OCI-LY3 (cell line): ENCODE results near the gene DEFB123.

Experiments used
- H2AFZ ChIP-seq: fragments of 200-600, 300-600 bp; shearing (Covaris generic); 2 replicates; pipeline ENCODE4 v1.6.0; 2014; ENCODE audit warnings: antibody characterized with exemption, low read depth, low read length
- H3K27ac ChIP-seq: fragments of 200-600, 300-600 bp; sonication (generic); 2 replicates; pipeline ENCODE4 v1.5.1; 2014; ENCODE audit warnings: mild to moderate bottlenecking, low read length, moderate library complexity, mixed read lengths
- H3K27me3 ChIP-seq: fragments of 200-600, 300-600 bp; sonication (generic); 2 replicates; pipeline ENCODE4 v1.6.1; 2014; ENCODE audit warnings: low read depth, low read length, mixed read lengths
- H3K36me3 ChIP-seq: fragments of 200-600, 300-600 bp; sonication (generic); replicated peaks from 2 replicates; pipeline ENCODE3; 2014; ENCODE audit warnings: low read depth, low read length, mixed read lengths
- H3K4me1 ChIP-seq: fragments of 300-600, 200-600 bp; sonication (generic); 2 replicates; pipeline ENCODE4 v1.6.1; 2014; ENCODE audit warnings: low read length, mixed read lengths
- H3K4me2 ChIP-seq: fragments of 200-600, 300-600 bp; sonication (generic); 2 replicates; pipeline ENCODE4 v1.6.1; 2014; ENCODE audit warnings: low read length, mixed read lengths
- H3K4me3 ChIP-seq: fragments of 300-600, 200-600 bp; sonication (generic); 2 replicates; pipeline ENCODE4 v1.5.1; 2014; ENCODE audit warnings: antibody characterized with exemption, mild to moderate bottlenecking, low read length, moderate library complexity
- H3K79me2 ChIP-seq: fragments of 300-600, 200-600 bp; shearing (Covaris generic); 2 replicates; pipeline ENCODE4 v1.6.1; 2014; ENCODE audit warnings: mild to moderate bottlenecking, low read length, mixed read lengths
- H3K9ac ChIP-seq: fragments of 300-600, 200-600 bp; shearing (Covaris generic); 2 replicates; pipeline ENCODE4 v1.6.0; 2014; ENCODE audit warnings: mild to moderate bottlenecking, low read length, moderate library complexity
- H3K9me3 ChIP-seq: fragments of 200-600, 300-600 bp; shearing (Covaris generic); 2 replicates; pipeline ENCODE4 v1.6.1; 2014; ENCODE audit warnings: low read length, mixed read lengths; ENCODE audit not compliant: insufficient read depth
- H4K20me1 ChIP-seq: fragments of 200-600, 300-600 bp; sonication (generic); 2 replicates; pipeline ENCODE4 v1.6.1; 2016; ENCODE audit warnings: low read length, mixed read lengths; ENCODE audit not compliant: insufficient read depth
- CTCF ChIP-seq: fragments of 200-600, 300-600 bp; sonication (generic); IDR thresholded peaks from 2 replicates; pipeline ENCODE4 v1.5.1; 2014; ENCODE audit warnings: antibody characterized with exemption, low read length, low read depth
- EZH2phosphoT487 ChIP-seq: fragments of 200-600 bp; shearing (Covaris generic); IDR thresholded peaks from 2 replicates; pipeline ENCODE4 v1.6.1; 2018; ENCODE audit warnings: antibody characterized with exemption, mixed run types, low read depth

DEFB123 gene

GRCh38 chr20:31472395-31473330, 32.2 kb downstream of the DEFB123 start:
- Histone ChIP-seq H3K79me2 (no peaks in the 10 kb centered on the region), H2AFZ (no peak overlapping the region), H3K9me3 (no peaks in the 10 kb centered on the region), H3K27ac (no peak overlapping the region), H4K20me1 (no peaks in the 10 kb centered on the region), H3K27me3 (no peaks in the 10 kb centered on the region), H3K9ac (no peak overlapping the region), H3K36me3 (no peaks in the 10 kb centered on the region), H3K4me1 (peaks cover 16% of the 10 kb centered on the region), H3K4me3 (no peak overlapping the region), H3K4me2 (no peak overlapping the region)
- TF ChIP-seq EZH2phosphoT487 (no peak), CTCF (no peak)

DNA sequence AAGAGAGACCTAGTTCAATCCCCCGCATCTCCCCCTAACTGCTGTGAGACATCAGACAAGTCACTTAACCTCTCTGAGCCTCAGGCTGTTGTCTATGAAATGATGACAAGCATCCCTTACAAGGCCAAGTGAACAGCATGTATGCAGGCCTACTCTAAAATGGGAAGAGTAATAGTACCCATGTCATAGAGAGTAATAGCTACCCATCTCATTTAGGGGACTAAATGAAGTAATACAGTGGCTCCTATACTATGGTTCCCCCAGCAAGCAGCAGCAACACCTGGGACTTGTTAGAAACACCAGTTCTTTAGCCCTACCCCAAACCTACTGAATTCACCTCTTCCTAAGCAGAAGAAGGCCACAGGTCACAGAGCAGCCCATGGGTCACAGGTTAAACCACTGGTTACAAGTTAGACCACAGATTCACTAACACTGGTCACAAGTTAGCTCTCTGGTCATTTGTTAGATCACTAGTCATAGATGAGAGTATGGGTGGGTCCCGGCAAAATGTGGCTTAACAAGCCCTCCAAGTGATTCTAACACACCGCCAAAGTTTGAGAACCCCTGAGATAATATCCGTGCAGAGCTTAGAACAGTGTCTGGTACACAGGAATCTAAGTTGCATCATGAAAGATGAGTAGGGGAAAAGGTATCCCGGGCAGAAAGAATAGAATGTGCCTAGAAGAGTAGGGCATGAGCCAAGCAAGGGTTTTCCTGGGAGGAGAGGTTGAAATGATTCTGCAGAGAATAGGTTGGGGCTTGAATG, 33.1 kb downstream of the DEFB123 start:
- Histone ChIP-seq H3K27me3 (no peaks in the 10 kb centered on the region), H3K4me2 (peak overlapping the region; percentile 67), H2AFZ (peak overlapping the region; percentile 75; the same call in 1 of the 2 replicates), H3K36me3 (no peaks in the 10 kb centered on the region), H3K9ac (no peak overlapping the region), H3K4me3 (peak overlapping the region; percentile 23), H3K27ac (peak overlapping the region; percentile 24), H4K20me1 (no peaks in the 10 kb centered on the region), H3K79me2 (no peaks in the 10 kb centered on the region), H3K4me1 (peaks cover 16% of the 10 kb centered on the region), H3K9me3 (no peaks in the 10 kb centered on the region)
- TF ChIP-seq EZH2phosphoT487, result no peak
- no peak for TF ChIP-seq CTCF

DNA sequence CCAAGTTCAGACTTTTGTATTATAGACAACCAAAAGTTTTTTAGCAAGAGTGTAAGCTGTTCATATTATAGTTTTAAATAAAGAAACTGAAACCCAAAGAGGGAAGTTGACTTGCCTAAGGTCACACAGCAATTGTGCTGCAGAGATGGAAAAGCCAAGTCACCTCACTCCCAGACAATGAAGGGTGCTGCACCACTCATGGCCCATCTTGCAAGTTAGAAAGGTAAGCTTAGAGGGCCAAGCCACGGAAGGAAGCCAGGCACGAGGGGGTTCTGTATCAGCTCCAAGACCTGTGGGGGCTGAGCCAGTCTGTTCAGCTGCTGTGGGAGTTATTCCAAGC, 33.6 kb downstream of the DEFB123 start:
- no peaks in the 10 kb centered on the region for H4K20me1 ChIP-seq
- no peaks in the 10 kb centered on the region for H3K27me3 ChIP-seq
- no peaks in the 10 kb centered on the region for H3K9me3 ChIP-seq
- peak overlapping the region; percentile 24; the same call in 1 of the 2 replicates for H3K27ac ChIP-seq
- peak overlapping the region; percentile 80 for H2AFZ ChIP-seq
- no peak overlapping the region for H3K9ac ChIP-seq
- peak overlapping the region; percentile 67 for H3K4me2 ChIP-seq
- H3K4me3 ChIP-seq, result peak overlapping the region; percentile 33
- H3K4me1 ChIP-seq, result peaks cover 16% of the 10 kb centered on the region
- H3K36me3 ChIP-seq, result no peaks in the 10 kb centered on the region
- TF ChIP-seq EZH2phosphoT487 (no peak), CTCF (no peak)
- H3K79me2 ChIP-seq, result no peaks in the 10 kb centered on the region

GRCh38 chr20:31474758-31475427, 34.5 kb downstream of the DEFB123 start, which contains the start of the genes DEFB124 and REM1:
Gene DEFB124, minus strand, starts transcription at chr20:31475127. Its CDS starts 2,114 bp downstream, at chr20:31473013.
Gene REM1, plus strand, starts transcription at chr20:31475288. Its CDS starts 1,158 bp downstream, at chr20:31476446.
- peaks cover 16% of the 10 kb centered on the region for H3K4me1 ChIP-seq
- peak within 1 kb of the TSS; percentile 67 for H3K4me2 ChIP-seq
- no peaks in the 10 kb centered on the region for H3K36me3 ChIP-seq
- no peak within 1 kb of the TSS for H3K9ac ChIP-seq
- no peaks in the 10 kb centered on the region for H3K79me2 ChIP-seq
- peak within 1 kb of the TSS; percentile 33; the same call in 1 of the 2 replicates for H3K4me3 ChIP-seq
- no peaks in the 10 kb centered on the region for H3K27me3 ChIP-seq
- peak within 1 kb of the TSS; percentile 24; the same call in 1 of the 2 replicates for H3K27ac ChIP-seq
- TF ChIP-seq EZH2phosphoT487 (no peak), CTCF (no peak)
- H2AFZ ChIP-seq, result peak within 1 kb of the TSS; percentile 80
- H4K20me1 ChIP-seq, result no peaks in the 10 kb centered on the region
- no peaks in the 10 kb centered on the region for H3K9me3 ChIP-seq
